Measurements from ENCODE around the gene DCDC2. TPM values are rescaled to one million over a fixed set of nuclear protein-coding genes. Genes with fewer than 3 reads are reported as not detected.
"Not testable (repeated sequence)": the region's sequence is repeated elsewhere in the genome, so short reads cannot be mapped to it uniquely, and the experiment has no call there.

DCDC2 gene
- total RNA-seq, 1 donor from 2014 or later = not detected

GRCh38 chr6:24382220-24382540, 24.3 kb upstream of the DCDC2 start:
- ATAC-seq (no peak), DNase-seq (no peak)
- intact Hi-C loops (cut with micrococcal nuclease) = no loop called here

DNA sequence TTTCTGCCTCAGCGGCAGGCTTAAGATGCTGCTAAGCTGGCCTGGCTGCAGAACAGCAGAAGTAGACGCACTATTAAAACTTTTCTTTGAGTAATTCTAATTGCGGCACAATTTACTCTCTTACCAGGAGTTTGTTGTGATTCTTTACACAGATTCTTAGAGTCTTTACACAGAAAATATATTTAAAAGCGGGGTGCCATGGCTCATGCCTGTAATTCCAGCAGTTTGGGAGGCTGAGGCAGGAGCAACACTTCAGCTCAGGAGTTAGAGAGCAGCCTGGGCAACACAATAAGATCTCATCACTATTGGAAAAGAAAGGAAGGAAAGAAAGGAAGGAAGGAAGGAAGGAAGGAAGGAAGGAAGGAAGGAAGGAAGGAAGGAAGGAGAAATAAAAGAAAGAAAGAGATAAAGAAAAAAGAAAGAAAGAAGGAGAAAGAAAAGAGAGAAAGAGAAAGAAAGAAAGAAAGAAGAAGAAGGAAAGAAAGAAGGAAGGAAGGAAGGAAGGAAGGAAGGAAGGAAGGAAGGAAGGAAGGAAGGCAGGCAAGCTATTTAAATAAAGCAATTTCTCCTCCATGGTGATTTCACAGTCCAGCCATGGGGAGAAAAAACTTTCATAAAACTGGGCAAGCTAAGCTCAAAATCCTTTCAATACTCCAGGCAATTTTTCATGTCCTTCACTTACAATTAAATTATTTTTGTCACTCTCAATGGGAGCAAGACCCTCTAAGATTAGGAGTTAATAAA, 23.8 kb upstream of the DCDC2 start:
- intact Hi-C loops (cut with micrococcal nuclease) = no loop called here
- DNase-seq (no peak), ATAC-seq (no peak)

DNA sequence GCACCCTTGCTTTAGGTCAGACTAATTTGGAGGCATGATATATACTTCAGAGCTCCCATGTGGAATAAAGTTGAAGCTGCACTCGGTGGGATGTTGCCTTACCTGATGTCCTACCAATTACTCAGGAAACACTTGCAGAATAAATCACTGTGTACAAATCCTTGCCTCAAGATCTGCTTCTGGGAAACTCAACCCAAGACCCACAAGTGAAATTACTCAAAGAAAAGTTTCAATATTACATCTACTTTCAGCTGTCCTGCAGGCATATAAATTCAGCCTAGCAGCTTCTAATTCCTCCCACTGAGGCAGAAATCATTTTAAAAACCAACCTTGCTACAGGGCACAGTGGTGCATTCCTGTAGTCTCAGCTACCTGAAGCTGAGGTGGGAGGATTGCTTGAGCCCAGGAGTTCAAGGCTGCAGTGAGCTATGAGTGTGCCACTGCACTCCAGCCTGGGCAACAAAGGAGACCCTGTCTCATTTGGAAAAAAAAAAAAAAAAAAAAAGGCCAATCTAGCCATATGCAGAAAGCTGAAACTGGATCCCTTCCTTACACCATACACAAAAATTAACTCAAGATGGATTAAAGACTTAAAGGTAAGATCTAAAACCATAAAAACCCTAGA, 20.7 kb upstream of the DCDC2 start:
- ATAC-seq (no peak), DNase-seq (no peak)
- intact Hi-C loops (cut with micrococcal nuclease) = no loop called here

DNA sequence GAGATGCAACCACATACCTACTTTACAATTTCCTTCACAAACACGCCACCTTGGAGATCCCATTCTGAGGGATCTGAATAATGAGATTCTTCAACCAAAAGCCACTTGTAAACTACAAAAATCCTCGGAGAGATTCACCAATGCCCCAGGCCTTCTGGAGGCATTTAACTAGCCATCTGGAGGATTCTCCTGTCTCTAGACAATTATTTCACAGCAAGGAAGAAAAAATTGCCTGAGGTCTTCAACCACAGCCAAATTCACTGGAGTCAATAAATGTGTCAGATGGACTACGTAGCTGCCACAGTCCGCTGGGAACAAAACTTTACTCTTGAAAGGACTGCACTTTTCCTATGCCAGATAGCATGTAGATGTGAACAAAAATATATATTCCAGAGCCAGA, 19.0 kb upstream of the DCDC2 start:
- intact Hi-C loops (cut with micrococcal nuclease) = no loop called here
- ATAC-seq (no peak), DNase-seq (no peak)

DNA sequence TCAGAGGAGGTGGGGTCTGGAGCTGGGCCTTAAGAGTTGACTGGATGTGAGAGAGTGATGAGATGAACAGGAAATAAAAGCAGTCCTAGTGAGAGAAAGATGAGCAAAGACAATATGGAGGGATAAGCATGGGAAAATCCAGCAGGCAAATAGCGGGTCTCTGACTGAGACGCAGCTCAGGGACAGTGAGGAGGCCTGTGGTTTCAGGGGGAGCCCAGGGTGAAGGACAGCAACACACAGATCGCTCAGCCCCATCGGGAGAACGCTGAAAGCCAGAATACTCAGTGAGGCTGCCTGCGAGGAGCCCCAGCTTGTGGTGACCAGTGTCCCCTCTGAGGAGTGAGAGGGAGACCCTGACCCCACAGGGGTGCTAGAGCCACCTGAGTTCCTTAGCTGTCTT, 16.8 kb upstream of the DCDC2 start:
- intact Hi-C loops (cut with micrococcal nuclease) = no loop called here
- ATAC-seq (no peak), DNase-seq (no peak)

DNA sequence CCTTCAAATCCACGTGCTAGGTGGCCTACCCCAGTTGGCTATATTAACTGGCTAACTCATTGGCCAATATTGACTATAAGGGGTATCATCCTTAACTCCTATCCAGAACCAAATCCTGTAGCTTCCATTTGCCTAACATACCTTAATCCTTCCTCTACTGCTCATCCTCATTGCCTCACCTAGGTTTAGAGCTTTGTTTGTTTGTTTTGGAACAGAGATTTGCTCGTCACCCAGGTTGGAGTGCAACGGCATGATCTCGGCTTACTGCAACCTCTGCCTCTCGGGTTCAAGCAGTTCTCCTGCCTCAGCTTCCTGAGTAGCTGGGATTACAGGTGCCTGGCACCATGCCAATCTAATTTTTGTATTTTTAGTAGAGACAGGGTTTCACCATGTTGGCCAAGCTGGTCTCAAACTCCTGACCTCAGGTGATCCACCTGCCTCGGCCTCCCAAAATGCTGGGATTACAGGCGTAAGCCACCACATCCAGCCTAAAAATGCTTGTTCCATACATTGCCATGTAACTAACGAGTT, 7.3 kb upstream of the DCDC2 start:
- DNase-seq; ATAC-seq; intact Hi-C loops (cut with micrococcal nuclease): not testable (repeated sequence)

- intact Hi-C loops (cut with micrococcal nuclease); DNase-seq; ATAC-seq: not testable (repeated sequence)
These were observed 4.5 kb upstream of the DCDC2 start for GRCh38 chr6:24362363-24362762.

GRCh38 chr6:24359640-24360454, 2.0 kb upstream of the DCDC2 start:
- peak; percentile 73 for DNase-seq
- ATAC-seq = peak; percentile 83
- intact Hi-C loops (cut with micrococcal nuclease) = no loop called here

GRCh38 chr6:24358219-24358821, 461 bp upstream of the DCDC2 start:
- intact Hi-C loops (cut with micrococcal nuclease) = no loop called here
- ATAC-seq = no peak
- no peak for DNase-seq

DNA sequence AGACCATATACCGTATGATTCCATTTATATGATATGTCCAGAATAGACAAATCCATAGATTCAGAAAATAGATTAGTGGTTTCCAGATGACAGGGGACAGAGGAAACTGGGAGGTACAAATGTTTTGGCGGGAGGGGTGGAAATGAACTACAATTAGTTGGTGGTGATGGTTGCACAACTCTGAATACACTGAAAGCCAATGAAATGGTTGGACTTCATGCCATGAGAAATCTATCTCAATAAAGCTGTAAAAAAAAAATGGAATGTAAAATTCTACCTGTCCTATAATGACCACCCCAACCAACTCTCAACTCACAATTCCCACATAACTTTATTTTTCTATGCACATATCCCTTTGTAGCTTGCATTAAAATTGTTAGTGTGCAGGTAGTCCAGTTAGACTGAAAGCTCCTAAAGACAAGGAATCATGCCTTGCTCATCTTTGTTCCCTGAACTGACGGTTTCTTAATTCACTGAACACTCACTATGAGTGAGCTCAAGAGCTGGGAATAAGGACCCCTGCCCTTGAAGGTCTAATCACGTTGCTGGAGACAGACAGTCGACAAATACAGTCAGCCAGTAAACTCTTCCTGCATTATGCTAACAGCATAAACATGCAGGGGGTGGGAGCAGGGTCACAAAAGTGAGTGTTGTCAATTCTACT, 1.4 kb downstream of the DCDC2 start:
- no peak for ATAC-seq
- DNase-seq = no peak
- intact Hi-C loops (cut with micrococcal nuclease) = no loop called here

GRCh38 chr6:24355393-24355792, 2.5 kb downstream of the DCDC2 start:
- ATAC-seq (no peak), DNase-seq (no peak)
- intact Hi-C loops (cut with micrococcal nuclease) = no loop called here

GRCh38 chr6:24353861-24354260, 4.0 kb downstream of the DCDC2 start:
- DNase-seq = no peak
- ATAC-seq = no peak
- intact Hi-C loops (cut with micrococcal nuclease) = no loop called here

DNA sequence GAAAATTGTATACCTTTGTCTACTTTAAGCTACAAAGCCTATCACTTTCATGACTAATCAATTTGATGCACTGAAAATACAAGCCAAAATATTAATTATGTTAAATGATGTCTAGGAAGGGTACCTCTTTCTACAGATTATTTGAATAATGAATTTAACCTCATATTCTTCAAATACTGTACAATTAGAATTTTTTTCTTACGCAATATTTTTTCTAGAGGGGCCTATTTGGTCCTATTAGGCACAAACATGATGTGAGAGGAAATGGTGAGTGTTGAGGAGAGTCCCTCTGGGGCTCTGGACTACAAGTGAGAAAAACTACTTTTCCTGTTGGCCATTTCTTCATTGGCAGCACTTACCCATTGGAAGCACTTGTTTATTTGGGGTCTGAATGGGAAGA, 5.4 kb downstream of the DCDC2 start:
- DNase-seq (no peak), ATAC-seq (no peak)
- intact Hi-C loops (cut with micrococcal nuclease) = no loop called here

- ATAC-seq (no peak), DNase-seq (no peak)
- intact Hi-C loops (cut with micrococcal nuclease) = no loop called here
These were observed 12.9 kb downstream of the DCDC2 start for GRCh38 chr6:24344976-24345375.

DNA sequence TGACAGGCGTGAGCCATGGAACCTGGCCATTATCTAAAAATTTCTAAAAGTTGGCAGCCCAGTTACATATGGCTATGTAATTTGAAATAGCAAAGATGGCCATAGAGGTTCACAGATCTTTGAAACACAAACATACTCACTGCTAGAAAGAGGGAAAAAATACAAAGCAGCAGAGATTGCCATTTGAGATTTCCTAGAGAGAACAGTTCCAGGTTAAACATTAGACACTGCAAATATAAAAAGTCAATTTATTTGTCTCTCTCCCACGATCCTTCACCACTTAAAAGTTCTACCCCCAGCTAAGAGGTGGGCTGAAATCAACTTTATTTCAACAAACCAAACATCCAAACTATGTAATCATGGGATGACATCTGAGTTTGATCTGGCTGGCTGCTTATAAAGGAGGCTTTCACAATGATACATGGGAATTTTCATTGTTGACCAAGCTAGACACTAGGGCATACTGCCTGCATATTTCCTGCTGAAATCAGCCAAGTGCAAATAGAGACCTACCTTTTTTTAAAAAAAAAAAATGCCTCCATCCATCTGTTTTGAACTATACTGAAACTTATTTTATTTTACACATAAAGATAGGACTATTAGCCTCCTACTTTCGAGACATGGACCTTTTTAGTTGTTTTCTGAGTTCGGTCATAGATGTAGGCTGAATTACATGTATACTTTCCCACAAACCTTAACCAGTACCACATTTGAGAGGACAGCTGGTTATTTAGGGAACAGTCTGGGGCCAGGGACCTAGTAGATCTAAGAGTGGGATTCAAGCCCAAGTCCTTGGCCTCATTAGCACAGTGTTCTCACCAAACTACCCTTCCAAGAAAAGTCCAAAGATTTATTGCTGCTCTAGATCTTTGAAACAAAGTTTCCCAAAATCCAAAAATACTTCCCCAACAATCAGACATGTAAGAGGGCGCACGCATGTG, 16.6 kb downstream of the DCDC2 start:
- intact Hi-C loops (cut with micrococcal nuclease) = no loop called here
- ATAC-seq = no peak
- no peak for DNase-seq

GRCh38 chr6:24339932-24340331, 17.9 kb downstream of the DCDC2 start:
- intact Hi-C loops (cut with micrococcal nuclease) = no loop called here
- ATAC-seq (no peak), DNase-seq (no peak)

DNA sequence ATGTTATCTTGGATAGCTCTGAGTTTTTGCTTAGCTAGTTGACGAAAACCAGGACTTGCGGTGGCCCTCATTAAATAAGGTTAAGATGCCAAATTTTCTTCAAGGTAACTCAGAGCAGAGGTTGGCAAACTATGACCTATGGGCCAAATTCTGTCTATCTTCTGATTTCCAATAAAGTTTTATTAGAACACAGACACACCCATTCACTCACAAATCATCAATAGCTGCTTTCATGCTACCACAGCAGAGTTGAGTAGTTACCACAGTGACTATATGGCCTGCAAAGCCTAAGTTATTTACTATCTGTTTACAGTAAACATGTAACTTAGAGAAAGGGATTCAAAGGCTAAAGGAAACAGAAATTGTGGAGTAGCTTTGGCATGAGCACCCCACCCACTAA, 23.6 kb downstream of the DCDC2 start:
- DNase-seq (no peak), ATAC-seq (no peak)
- intact Hi-C loops (cut with micrococcal nuclease) = no loop called here

- ATAC-seq (no peak), DNase-seq (no peak)
- intact Hi-C loops (cut with micrococcal nuclease) = no loop called here
These were observed 25.5 kb downstream of the DCDC2 start for GRCh38 chr6:24332317-24332716.

Measured in left ventricle myocardium superior (tissue), 1 donor.